Common myeloid progenitor, CD34-positive (primary cell): ENCODE data around the gene MBTPS1.

Experiments used
- CTCF ChIA-PET: fragments of 350-600 bp; sonication (Branson Sonifier 250); formaldehyde crosslinking; loops from one replicate; lab custom pipeline; 2021; ENCODE audit warnings: antibody characterized with exemption; lab: Charles Lee
- POLR2A ChIA-PET: fragments of 350-600 bp; sonication (Branson Sonifier 250); formaldehyde crosslinking; loops from one replicate; lab custom pipeline; 2021; ENCODE audit warnings: antibody characterized with exemption; lab: Charles Lee
- DNase-seq, 3 donors: peaks; one replicate each; pipeline versions ENCODE4 v3.0.0 to v3.0.0-alpha.2; 2013
- H3K27ac ChIP-seq, 2 experiments: 1 replicate in 1 of 2; 2 replicates in 1 of 2; pipeline ENCODE4 v1.7.0; 2013; ENCODE audit warnings: inconsistent platforms in 2 of 2, low read length in 2 of 2, mild to moderate bottlenecking in 2 of 2, low read depth in 1 of 2, moderate library complexity in 1 of 2; ENCODE audit not compliant: severe bottlenecking in 2 of 2, insufficient read depth in 1 of 2, poor library complexity in 1 of 2
- H3K27me3 ChIP-seq, 5 experiments: replicated peaks in 2 of 5; 1 replicate in 3 of 5; 2 replicates in 2 of 5; pipeline versions ENCODE4 v1.6.1 to v1.7.0; 2013; ENCODE audit warnings: low read length in 4 of 5, mild to moderate bottlenecking in 2 of 5, moderate library complexity in 2 of 5, inconsistent platforms in 1 of 5; ENCODE audit not compliant: insufficient read depth in 5 of 5, control insufficient read depth in 4 of 5
- H3K36me3 ChIP-seq, 4 experiments: 1 replicate in 2 of 4; 2 replicates in 2 of 4; pipeline versions ENCODE4 v1.6.1 to v1.7.0; 2013; ENCODE audit warnings: low read length in 3 of 4, control low read depth in 1 of 4, mild to moderate bottlenecking in 1 of 4; ENCODE audit not compliant: control insufficient read depth in 4 of 4, insufficient read depth in 4 of 4
- H3K4me1 ChIP-seq, 4 experiments: 1 replicate in 3 of 4; 2 replicates in 1 of 4; pipeline versions ENCODE4 v1.6.1 to v1.7.1; 2013; ENCODE audit warnings: low read length in 3 of 4, mild to moderate bottlenecking in 3 of 4, control low read depth in 1 of 4, inconsistent platforms in 1 of 4, moderate library complexity in 1 of 4; ENCODE audit not compliant: control insufficient read depth in 4 of 4, insufficient read depth in 4 of 4; ENCODE audit errors: control extremely low read depth in 1 of 4
- H3K4me3 ChIP-seq, 7 experiments: 1 replicate in 4 of 7; 2 replicates in 3 of 7; pipeline versions ENCODE4 v1.5.1 to v1.7.0; 2013; ENCODE audit warnings: mild to moderate bottlenecking in 7 of 7, low read length in 6 of 7, moderate library complexity in 6 of 7, inconsistent platforms in 2 of 7, low read depth in 2 of 7, control low read depth in 1 of 7; ENCODE audit not compliant: insufficient read depth in 4 of 7, control insufficient read depth in 1 of 7; ENCODE audit errors: extremely low read depth in 1 of 7
- H3K9me3 ChIP-seq, 5 experiments: 1 replicate in 4 of 5; 2 replicates in 1 of 5; pipeline versions ENCODE4 v1.6.1 to v1.7.1; 2013; ENCODE audit warnings: low read length in 4 of 5, mild to moderate bottlenecking in 2 of 5, inconsistent platforms in 1 of 5, low read depth in 1 of 5, moderate library complexity in 1 of 5; ENCODE audit not compliant: control insufficient read depth in 4 of 5, insufficient read depth in 2 of 5; ENCODE audit errors: control extremely low read depth in 1 of 5
- WGBS: methylation state at CpG from one replicate; pipeline ENCODE4 v1.1.5; 2013; ENCODE audit not compliant: insufficient coverage; 5-methylcytosine and 5-hydroxymethylcytosine counted together

The MBTPS1 gene

DNA sequence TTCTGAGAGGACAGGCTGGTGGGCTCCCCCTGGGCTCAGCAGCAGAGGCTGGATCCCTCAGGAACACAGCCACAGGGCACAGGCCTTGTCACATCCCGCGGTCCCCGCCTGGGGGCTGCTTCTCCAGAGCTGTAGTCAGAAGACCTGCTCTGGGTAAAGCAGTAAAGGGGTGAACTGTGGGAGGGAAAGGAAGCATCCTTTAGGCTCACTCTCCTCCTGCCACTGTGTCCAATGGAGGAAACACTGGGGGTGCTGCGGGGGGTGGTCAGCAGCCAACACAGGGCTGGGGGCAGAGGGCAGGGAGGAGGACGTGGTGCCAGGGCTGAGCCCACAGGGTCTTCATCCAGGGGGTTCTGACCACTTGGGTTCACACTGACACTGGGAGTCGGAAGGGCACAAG is 69.1 kb downstream of the MBTPS1 start:
- Histone ChIP-seq H3K4me3 (no peak overlapping the region), H3K27ac (no peak overlapping the region), H3K27me3 (peaks cover 0 to 44% (median 15%) of the 10 kb centered on the region in 5 experiments), H3K36me3 (peaks cover 3 to 26% (median 9%) of the 10 kb centered on the region in 4 experiments), H3K4me1 (no peaks in the 10 kb centered on the region), H3K9me3 (no peaks in the 10 kb centered on the region)
- no CpG with 5 or more reads among the region's 6 CpGs for WGBS
- ChIA-PET POLR2A (no interaction called here), CTCF (no interaction called here)
- no peak for DNase-seq

DNA sequence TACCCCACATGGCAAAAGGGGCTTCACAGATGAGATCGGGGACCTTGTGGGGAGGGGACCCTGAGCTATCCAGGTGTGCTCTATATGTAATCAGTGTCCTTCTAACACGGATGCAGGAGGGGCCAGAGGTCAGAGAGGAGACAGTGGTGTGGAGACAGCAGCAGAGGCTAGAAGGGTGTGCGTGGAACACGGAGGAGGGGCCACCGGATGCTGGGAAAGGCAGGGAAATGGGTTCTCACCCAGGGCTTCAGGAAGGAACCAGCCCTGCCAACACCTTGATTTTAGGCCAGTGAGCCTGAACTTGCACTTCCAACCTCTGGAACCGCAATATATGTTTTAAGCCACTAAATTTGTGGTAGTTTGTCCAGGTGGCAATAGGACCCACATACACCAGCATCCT is 69.5 kb downstream of the MBTPS1 start:
- Histone ChIP-seq H3K4me1 (no peaks in the 10 kb centered on the region), H3K27me3 (peaks cover 0 to 48% (median 19%) of the 10 kb centered on the region in 5 experiments), H3K27ac (no peak overlapping the region), H3K4me3 (no peak overlapping the region), H3K36me3 (peaks cover 2 to 22% (median 7%) of the 10 kb centered on the region in 4 experiments), H3K9me3 (no peaks in the 10 kb centered on the region)
- DNase-seq: no peak
- ChIA-PET CTCF (no interaction called here), POLR2A (no interaction called here)
- WGBS: 100% methylated on average over 4 of the region's 6 CpGs

DNA sequence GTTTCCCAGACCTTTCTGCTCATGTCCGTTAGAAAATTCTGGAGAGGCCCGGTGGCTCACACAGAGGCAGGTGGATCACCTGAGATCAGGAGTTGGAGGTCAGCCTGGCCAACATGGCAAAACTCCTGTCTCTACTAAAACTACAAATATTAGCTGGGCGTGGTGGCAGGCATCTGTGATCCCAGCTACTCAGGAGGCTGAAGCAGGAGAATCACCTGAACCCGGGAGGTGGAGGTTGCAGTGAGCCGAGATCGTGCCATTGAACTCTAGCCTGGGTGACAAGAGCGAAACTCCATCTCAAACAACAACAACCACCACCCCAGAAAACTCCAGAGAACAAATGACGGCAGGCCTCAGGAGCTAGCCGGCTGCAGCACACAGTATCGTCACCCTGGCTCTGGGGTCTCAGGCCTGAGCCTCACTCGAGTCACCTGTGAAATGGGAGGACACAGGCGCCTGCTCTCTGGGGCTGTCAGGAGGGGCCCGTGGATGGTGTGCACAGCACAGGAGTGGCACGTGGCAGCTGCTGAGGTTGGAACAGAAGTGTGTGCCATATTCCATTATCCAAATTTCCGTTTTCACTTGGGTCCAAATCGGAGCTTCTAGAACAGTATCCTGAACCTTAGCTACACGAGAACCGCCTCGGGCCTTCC is 70.8 kb downstream of the MBTPS1 start:
- DNase-seq: no peak
- H3K4me1 ChIP-seq: no peaks in the 10 kb centered on the region
- no peak overlapping the region for H3K4me3 ChIP-seq
- WGBS: 96% methylated on average over 14 of the region's 19 CpGs
- no peaks in the 10 kb centered on the region for H3K9me3 ChIP-seq
- H3K27me3 ChIP-seq: peaks cover 0 to 61% (median 23%) of the 10 kb centered on the region in 5 experiments
- POLR2A ChIA-PET: no interaction called here
- peaks cover 0 to 17% (median 5%) of the 10 kb centered on the region in 4 experiments for H3K36me3 ChIP-seq
- CTCF ChIA-PET: interaction anchor here (1.2 to 1.6 kb wide), 3 partner anchors 17 to 92 kb away, joined by 3 to 4 read pairs (median 4); partner anchors contain the start of gene OSGIN1
- no peak overlapping the region for H3K27ac ChIP-seq

DNA sequence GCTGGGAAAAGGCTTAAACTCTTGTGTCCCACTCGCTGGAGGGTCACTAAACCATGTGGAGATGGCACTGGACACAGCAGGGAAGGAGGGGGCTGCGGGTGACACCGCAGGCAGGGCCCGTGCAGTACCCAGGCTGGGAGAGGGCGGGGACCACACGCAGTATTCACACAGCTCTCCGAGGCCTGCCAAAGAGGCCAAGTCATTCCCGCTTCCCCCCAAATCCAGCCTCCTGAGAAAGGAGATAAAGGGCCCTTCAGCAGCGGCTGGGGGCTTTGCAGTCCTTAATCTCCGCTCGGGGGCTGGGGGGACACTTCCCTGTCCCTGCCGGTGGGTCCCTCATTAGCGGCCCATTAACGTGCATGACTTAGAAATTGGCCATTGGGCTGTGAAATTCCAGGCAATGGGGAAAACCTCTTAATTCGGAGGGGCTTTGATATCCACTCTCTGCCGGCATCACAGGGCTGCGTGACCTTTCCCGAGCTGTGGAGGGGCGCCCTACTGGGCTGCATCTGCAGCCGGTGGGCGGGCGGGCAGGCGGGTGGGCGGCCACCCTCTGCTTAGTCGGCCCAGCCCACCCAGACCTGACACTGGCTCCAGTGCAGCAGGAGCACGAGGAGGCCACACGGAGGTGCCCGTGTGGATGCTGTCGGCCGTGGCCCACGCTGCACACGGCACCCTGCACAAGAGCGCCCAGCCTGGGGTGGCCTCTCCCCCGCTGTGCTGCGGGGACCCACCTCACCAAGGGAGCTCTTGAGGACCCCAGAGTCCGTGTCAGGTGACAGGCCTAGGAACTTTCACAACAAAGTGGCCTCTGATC is 71.5 kb downstream of the MBTPS1 start:
- ChIA-PET POLR2A (no interaction called here), CTCF (interaction anchor here (0.9 to 2.4 kb wide), 7 partner anchors 13 to 91 kb away, joined by 3 to 7 read pairs (median 4); partner anchors contain the start of gene OSGIN1)
- H3K4me1 ChIP-seq: no peaks in the 10 kb centered on the region
- no peak overlapping the region for H3K4me3 ChIP-seq
- DNase-seq: no peak
- H3K27ac ChIP-seq: no peak overlapping the region
- peaks cover 0 to 13% (median 3%) of the 10 kb centered on the region in 4 experiments for H3K36me3 ChIP-seq
- peaks cover 0 to 68% (median 23%) of the 10 kb centered on the region in 5 experiments for H3K27me3 ChIP-seq
- WGBS: 70% methylated on average over 36 of the region's 36 CpGs
- no peaks in the 10 kb centered on the region for H3K9me3 ChIP-seq

DNA sequence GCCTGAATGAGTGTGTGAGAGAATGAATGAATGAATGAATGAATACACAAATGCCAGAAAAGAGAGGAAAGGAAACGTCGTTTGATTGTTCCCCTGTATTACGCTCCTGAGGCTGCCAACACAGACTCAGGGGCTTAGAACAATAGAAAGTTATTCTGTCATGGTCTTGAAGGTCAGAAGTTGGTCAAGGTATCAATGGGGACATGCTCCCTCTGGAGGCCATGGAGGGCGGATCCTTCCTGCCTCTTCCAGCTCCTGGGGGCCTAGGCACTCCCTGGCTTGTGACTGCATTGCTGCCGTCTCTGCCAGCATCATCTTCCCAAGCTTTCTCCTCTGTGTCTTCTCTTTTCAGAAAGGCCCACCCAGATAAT is 72.6 kb downstream of the MBTPS1 start:
- ChIA-PET CTCF (interaction anchor here (0.9 to 2.4 kb wide), 6 partner anchors 17 to 117 kb away, joined by 3 to 7 read pairs (median 4); no protein-coding TSS in a partner anchor), POLR2A (no interaction called here)
- Histone ChIP-seq H3K27ac (no peak overlapping the region), H3K27me3 (peaks cover 0 to 79% (median 28%) of the 10 kb centered on the region in 5 experiments), H3K36me3 (peaks cover 0 to 5% (median 0%) of the 10 kb centered on the region in 4 experiments), H3K4me1 (no peaks in the 10 kb centered on the region), H3K9me3 (no peaks in the 10 kb centered on the region), H3K4me3 (no peak overlapping the region)
- DNase-seq: peak in 2 of 3 donors; percentile 23 to 36
- WGBS: 19% methylated on average over 5 of the region's 5 CpGs

DNA sequence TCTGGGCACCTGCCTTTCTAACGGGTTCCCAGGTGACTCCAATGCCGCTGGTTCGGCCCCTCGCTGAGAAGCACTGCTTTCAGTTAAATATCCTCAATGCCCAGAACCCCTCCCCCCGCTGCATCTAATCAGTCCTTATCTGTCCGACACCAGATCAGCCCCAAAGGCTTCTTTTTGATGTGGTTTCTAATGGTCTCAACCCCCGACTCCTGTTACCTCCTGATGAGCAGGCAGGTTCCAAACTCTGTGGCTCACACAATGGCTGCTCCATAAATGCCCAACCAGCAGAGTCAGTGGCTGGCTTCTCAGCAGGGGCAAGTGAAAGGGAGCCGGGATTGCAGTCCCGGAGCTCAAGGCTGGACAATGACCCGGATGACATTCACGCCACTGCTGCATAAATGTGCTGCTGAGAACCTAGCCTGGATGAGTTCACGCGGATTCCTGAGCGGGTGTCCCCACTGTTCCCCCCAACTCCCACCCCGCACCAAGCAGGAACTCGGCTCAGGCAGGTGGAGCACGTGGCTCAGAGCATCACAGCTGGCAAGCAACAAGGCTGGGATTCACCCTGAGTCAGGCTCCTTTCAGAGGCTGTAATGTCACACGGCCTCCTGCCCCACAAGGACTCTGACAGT is 73.1 kb downstream of the MBTPS1 start:
- peaks cover 0 to 2% (median 0%) of the 10 kb centered on the region in 4 experiments for H3K36me3 ChIP-seq
- H3K4me3 ChIP-seq: no peak overlapping the region
- WGBS: 51% methylated on average over 14 of the region's 18 CpGs
- H3K4me1 ChIP-seq: no peaks in the 10 kb centered on the region
- POLR2A ChIA-PET: no interaction called here
- DNase-seq: peak in 2 of 3 donors; percentile 46 to 58
- no peak overlapping the region for H3K27ac ChIP-seq
- H3K9me3 ChIP-seq: no peaks in the 10 kb centered on the region
- CTCF ChIA-PET: interaction anchor here (0.9 to 2.4 kb wide), 4 partner anchors 17 to 116 kb away, joined by 3 to 7 read pairs (median 5); no protein-coding TSS in a partner anchor
- peaks cover 0 to 84% (median 33%) of the 10 kb centered on the region in 5 experiments for H3K27me3 ChIP-seq
